Measurements from ENCODE around the gene CNRIP1. TPM values are rescaled to one million over a fixed set of nuclear protein-coding genes. Genes with fewer than 3 reads are reported as not detected.

Gene CNRIP1
- total and polyA plus RNA-seq, 4 donors, result 36.6 to 126 (median 87.0) TPM

DNA sequence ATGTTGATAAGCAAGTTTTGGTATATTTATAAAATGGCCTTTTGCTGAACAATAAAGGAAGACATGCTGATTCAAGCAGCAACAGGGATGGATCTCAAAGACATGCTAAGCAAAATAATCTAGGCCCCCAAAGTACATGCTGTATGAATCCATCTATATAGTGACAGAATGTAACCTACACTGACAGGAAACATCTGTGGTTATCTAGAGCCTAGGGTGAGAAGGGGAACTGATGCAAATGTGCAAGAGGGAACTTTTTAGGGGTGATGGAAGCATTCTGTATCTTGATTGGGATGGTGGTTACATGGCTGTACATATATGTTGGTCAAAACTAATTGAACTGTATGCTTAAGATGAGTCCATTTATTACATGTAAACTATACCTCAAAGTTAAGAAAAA, 24.2 kb downstream of the CNRIP1 start:
- Histone ChIP-seq H3K9me3 (ENCODE audit: control insufficient read depth, insufficient read depth, low read length) (no peaks in the 10 kb centered on the region), H3K4me1 (ENCODE audit: control insufficient read depth, insufficient read depth, low read length) (no peaks in the 10 kb centered on the region), H3K4me3 (ENCODE audit: low read depth, low read length) (no peak overlapping the region), H3K36me3 (ENCODE audit: control insufficient read depth, insufficient read depth, low read length) (peaks cover 6% of the 10 kb centered on the region), H3K27me3 (ENCODE audit: control insufficient read depth, insufficient read depth, low read length) (no peaks in the 10 kb centered on the region), H3K27ac (ENCODE audit: low read depth, low read length) (no peak overlapping the region)
- no peak for DNase-seq (ENCODE audit: low read depth in 4 of 6, low spot score in 6 of 6)

DNA sequence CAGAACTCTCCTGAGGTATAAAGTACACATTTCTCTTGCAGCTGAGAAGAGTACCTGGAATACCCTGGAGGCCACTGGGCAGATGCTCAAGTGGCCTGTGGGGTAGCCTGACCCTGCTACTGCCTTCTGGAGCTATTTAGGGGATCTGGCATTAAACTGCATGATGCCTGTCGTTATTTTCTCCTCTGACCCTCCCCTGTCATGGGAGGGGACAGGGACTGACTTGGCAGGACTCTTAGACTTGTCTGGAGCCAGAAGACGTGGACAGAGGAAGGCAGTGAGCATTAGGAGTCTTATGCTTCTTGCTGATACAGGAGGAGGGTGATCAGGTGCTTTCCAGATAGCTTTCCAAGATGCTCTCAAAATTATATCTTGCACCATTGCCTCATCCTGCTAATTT, 24.8 kb downstream of the CNRIP1 start:
- H3K27me3 ChIP-seq (ENCODE audit: control insufficient read depth, insufficient read depth, low read length), result no peaks in the 10 kb centered on the region
- WGBS (ENCODE audit: insufficient coverage), result no CpG with 5 or more reads among the region's 2 CpGs
- DNase-seq (ENCODE audit: low read depth in 4 of 6, low spot score in 6 of 6), result no peak
- H3K4me1 ChIP-seq (ENCODE audit: control insufficient read depth, insufficient read depth, low read length), result no peaks in the 10 kb centered on the region
- H3K36me3 ChIP-seq (ENCODE audit: control insufficient read depth, insufficient read depth, low read length), result peaks cover 2% of the 10 kb centered on the region
- no peak overlapping the region for H3K27ac ChIP-seq (ENCODE audit: low read depth, low read length)
- H3K4me3 ChIP-seq (ENCODE audit: low read depth, low read length), result no peak overlapping the region
- H3K9me3 ChIP-seq (ENCODE audit: control insufficient read depth, insufficient read depth, low read length), result no peaks in the 10 kb centered on the region

DNA sequence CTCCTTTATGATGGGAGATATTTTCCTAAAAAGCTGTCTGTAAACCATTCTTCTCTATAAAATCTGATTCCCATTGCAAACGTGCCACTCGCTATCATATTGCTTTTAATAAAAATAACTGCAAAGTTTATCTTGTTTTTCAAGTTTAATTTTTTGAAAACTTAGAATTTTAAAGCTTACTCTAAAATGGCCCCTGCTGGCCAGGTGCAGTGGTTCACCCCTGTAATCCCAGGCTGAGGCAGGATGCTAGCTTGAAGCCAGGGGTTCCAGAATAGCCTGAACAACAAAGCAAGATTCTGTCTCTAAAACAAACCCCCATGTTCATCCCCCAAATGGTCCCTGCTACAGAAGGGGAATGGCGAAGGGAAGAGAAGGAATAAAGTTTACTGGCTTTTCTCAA, 25.6 kb downstream of the CNRIP1 start:
- Histone ChIP-seq H3K4me1 (ENCODE audit: control insufficient read depth, insufficient read depth, low read length) (no peaks in the 10 kb centered on the region), H3K36me3 (ENCODE audit: control insufficient read depth, insufficient read depth, low read length) (peaks cover 2% of the 10 kb centered on the region), H3K9me3 (ENCODE audit: control insufficient read depth, insufficient read depth, low read length) (no peaks in the 10 kb centered on the region), H3K27ac (ENCODE audit: low read depth, low read length) (no peak overlapping the region), H3K4me3 (ENCODE audit: low read depth, low read length) (no peak overlapping the region), H3K27me3 (ENCODE audit: control insufficient read depth, insufficient read depth, low read length) (no peaks in the 10 kb centered on the region)
- DNase-seq (ENCODE audit: low read depth in 4 of 6, low spot score in 6 of 6), result no peak
- no CpG with 5 or more reads among the region's 3 CpGs for WGBS (ENCODE audit: insufficient coverage)

DNA sequence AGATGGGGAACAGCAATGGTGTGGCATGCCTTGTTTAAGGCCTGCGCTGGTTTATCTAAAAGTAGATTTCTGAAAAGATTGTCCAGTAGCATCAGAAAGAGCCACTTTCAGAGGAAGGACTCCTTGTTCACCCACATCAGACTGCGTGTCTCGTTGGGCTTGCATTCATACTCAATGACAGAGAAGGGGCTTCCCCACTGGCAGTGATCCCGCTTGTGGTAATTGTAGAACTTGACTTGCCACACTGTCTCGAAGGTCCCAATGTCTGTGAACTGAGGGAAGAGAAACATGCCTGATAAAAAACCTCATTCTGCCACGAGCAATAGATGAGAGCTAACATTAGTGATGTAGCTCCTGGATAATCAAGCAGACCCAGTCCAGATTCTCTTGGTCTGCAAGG, 26.0 kb downstream of the CNRIP1 start:
- Histone ChIP-seq H3K27me3 (ENCODE audit: control insufficient read depth, insufficient read depth, low read length) (no peaks in the 10 kb centered on the region), H3K36me3 (ENCODE audit: control insufficient read depth, insufficient read depth, low read length) (peaks cover 2% of the 10 kb centered on the region), H3K9me3 (ENCODE audit: control insufficient read depth, insufficient read depth, low read length) (no peaks in the 10 kb centered on the region), H3K27ac (ENCODE audit: low read depth, low read length) (no peak overlapping the region), H3K4me1 (ENCODE audit: control insufficient read depth, insufficient read depth, low read length) (no peaks in the 10 kb centered on the region), H3K4me3 (ENCODE audit: low read depth, low read length) (no peak overlapping the region)
- no peak for DNase-seq (ENCODE audit: low read depth in 4 of 6, low spot score in 6 of 6)
- 90% methylated on average over 2 of the region's 6 CpGs for WGBS (ENCODE audit: insufficient coverage)

DNA sequence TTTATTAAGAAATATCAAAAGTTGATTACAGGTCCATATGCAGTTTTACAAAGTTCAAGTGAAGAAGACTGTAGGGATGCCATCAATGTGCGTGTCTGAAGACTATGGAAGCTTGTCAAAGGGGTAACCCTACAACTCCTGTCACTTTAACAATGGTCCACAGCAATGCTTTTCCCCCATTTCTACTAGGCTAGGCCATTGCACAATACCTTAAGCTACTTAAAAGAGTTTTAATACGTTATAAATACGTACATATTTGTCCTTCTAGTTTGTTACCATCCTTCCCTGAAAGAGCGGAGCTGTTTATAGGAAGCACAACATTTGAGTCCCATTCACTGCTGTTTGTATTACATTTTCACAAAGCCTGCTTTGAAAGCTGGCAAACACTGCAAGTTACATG, 26.7 kb downstream of the CNRIP1 start:
- Histone ChIP-seq H3K36me3 (ENCODE audit: control insufficient read depth, insufficient read depth, low read length) (peaks cover 2% of the 10 kb centered on the region), H3K27ac (ENCODE audit: low read depth, low read length) (no peak overlapping the region), H3K4me3 (ENCODE audit: low read depth, low read length) (no peak overlapping the region), H3K9me3 (ENCODE audit: control insufficient read depth, insufficient read depth, low read length) (no peaks in the 10 kb centered on the region), H3K4me1 (ENCODE audit: control insufficient read depth, insufficient read depth, low read length) (no peaks in the 10 kb centered on the region), H3K27me3 (ENCODE audit: control insufficient read depth, insufficient read depth, low read length) (no peaks in the 10 kb centered on the region)
- no peak for DNase-seq (ENCODE audit: low read depth in 4 of 6, low spot score in 6 of 6)
- WGBS (ENCODE audit: insufficient coverage), result no CpG with 5 or more reads among the region's 4 CpGs

DNA sequence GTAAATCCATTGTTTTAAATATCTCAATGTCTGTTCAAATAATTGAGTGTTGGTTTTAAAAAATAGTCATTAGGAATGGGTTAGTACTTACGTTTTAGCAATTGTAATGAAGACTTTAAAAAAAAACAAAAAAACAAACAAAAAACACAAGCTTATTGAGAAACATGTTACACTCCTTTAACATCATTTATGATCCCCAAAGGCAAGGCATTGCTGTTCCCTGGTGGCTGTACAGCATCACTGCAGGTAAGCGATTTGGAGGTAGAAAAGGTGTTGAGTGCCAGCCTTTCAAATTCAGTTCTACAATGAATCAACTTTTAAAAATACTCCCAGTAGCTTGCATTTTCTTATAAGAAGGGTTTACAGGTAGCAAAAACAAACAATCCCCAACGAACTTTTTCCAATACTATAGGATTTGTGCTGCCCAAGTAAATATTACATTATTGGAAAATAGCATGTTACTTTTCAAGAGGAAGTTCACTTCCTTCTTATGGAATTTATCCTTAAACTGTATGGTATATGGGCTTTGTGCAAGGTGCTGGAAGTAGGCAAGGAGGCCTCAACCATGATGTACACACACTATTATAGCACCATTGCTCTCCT, 27.5 kb downstream of the CNRIP1 start:
- WGBS (ENCODE audit: insufficient coverage), result no CpG with 5 or more reads among the region's 3 CpGs
- no peak overlapping the region for H3K27ac ChIP-seq (ENCODE audit: low read depth, low read length)
- DNase-seq (ENCODE audit: low read depth in 4 of 6, low spot score in 6 of 6), result peak in 1 of 6 donors; percentile 34
- H3K9me3 ChIP-seq (ENCODE audit: control insufficient read depth, insufficient read depth, low read length), result no peaks in the 10 kb centered on the region
- peaks cover 2% of the 10 kb centered on the region for H3K36me3 ChIP-seq (ENCODE audit: control insufficient read depth, insufficient read depth, low read length)
- H3K4me1 ChIP-seq (ENCODE audit: control insufficient read depth, insufficient read depth, low read length), result no peaks in the 10 kb centered on the region
- H3K27me3 ChIP-seq (ENCODE audit: control insufficient read depth, insufficient read depth, low read length), result no peaks in the 10 kb centered on the region
- H3K4me3 ChIP-seq (ENCODE audit: low read depth, low read length), result no peak overlapping the region

DNA sequence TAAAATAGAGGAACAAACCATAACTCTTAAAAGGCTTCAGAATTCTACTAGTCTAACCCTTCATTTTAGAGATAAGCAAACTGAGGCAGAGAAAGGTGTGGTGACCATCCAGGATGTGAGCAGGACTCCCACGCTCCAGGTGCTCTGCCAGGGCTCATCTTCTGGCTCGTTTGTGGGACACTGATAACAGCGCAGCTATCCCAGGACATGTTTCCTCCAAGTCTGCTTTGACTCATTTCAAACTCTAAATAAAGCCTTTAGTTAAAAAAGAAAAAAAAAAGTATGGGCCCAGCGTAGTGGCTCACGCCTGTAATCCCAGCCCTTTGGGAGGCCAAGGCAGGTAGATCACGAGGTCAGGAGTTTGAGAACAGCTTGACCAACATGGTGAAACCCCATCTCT, 28.4 kb downstream of the CNRIP1 start:
- no peaks in the 10 kb centered on the region for H3K27me3 ChIP-seq (ENCODE audit: control insufficient read depth, insufficient read depth, low read length)
- no peaks in the 10 kb centered on the region for H3K9me3 ChIP-seq (ENCODE audit: control insufficient read depth, insufficient read depth, low read length)
- no peak for DNase-seq (ENCODE audit: low read depth in 4 of 6, low spot score in 6 of 6)
- 83% methylated on average over 1 of the region's 6 CpGs for WGBS (ENCODE audit: insufficient coverage)
- H3K36me3 ChIP-seq (ENCODE audit: control insufficient read depth, insufficient read depth, low read length), result no peaks in the 10 kb centered on the region
- no peak overlapping the region for H3K4me3 ChIP-seq (ENCODE audit: low read depth, low read length)
- H3K27ac ChIP-seq (ENCODE audit: low read depth, low read length), result no peak overlapping the region
- no peaks in the 10 kb centered on the region for H3K4me1 ChIP-seq (ENCODE audit: control insufficient read depth, insufficient read depth, low read length)

DNA sequence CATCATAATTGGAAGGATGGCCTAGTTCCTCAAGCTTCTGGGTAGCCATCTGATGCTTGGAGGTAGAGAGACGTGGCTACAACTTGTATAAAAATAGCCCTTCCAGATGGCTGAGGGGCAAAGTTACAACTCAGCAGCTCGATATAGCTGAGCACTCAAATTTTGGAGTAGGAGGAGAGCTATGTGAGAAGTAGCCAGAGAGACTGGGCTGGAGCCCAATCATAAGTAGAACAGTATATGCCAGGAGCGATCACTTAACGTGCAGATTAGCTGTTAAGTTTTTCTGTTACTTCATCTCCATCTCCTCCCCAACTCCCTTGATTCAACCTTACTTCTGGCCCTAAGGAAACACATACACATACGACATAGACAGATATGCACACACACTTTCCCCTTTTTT, 28.8 kb downstream of the CNRIP1 start:
- H3K4me3 ChIP-seq (ENCODE audit: low read depth, low read length), result no peak overlapping the region
- no peaks in the 10 kb centered on the region for H3K27me3 ChIP-seq (ENCODE audit: control insufficient read depth, insufficient read depth, low read length)
- H3K4me1 ChIP-seq (ENCODE audit: control insufficient read depth, insufficient read depth, low read length), result no peaks in the 10 kb centered on the region
- DNase-seq (ENCODE audit: low read depth in 4 of 6, low spot score in 6 of 6), result peak in 1 of 6 donors; percentile 55
- no peaks in the 10 kb centered on the region for H3K36me3 ChIP-seq (ENCODE audit: control insufficient read depth, insufficient read depth, low read length)
- no peak overlapping the region for H3K27ac ChIP-seq (ENCODE audit: low read depth, low read length)
- no peaks in the 10 kb centered on the region for H3K9me3 ChIP-seq (ENCODE audit: control insufficient read depth, insufficient read depth, low read length)
- 75% methylated on average over 1 of the region's 5 CpGs for WGBS (ENCODE audit: insufficient coverage)

DNA sequence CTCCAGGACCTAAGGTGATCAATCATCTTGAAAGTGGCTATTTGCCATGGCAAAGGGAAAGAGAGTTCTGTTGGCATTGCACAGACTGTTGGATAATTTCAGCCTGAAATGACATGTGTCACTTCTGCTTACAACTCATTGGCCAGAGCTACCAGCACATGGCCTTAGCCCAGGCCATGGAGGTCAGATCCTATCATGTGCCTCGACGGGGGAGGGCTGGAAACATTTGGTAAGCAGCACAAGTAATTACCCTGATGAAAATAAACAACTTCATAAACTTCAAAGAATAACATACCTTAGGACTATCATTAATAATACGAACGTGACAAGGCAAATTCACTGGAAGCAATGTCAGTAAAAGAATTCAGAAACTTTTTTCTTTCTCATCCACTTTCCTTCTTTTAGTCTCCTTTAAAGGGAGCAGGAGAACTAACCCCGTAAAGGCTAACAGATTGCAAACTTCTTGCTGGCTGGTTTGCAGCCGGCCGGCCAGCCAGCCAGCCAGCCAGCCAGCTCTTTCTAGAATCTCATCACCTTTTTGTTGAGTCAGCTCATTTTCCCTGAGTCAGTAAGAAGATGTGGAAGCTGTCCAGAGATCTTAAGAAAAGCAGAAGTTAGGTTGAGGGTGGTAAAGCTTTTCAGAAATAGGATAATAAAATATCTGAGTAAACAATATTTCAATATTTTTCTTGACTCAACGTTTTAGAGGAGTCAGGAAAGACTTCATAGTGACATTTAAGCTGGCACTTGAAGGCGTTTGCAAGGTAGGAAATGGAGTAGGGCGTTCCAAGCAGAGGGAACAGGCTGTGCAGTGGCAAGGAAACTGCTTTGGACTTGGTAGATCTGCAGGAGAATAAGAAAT, 31.9 kb downstream of the CNRIP1 start:
- Histone ChIP-seq H3K27me3 (ENCODE audit: control insufficient read depth, insufficient read depth, low read length) (no peaks in the 10 kb centered on the region), H3K4me3 (ENCODE audit: low read depth, low read length) (no peak overlapping the region)
- WGBS (ENCODE audit: insufficient coverage), result 53% methylated on average over 6 of the region's 10 CpGs

DNA sequence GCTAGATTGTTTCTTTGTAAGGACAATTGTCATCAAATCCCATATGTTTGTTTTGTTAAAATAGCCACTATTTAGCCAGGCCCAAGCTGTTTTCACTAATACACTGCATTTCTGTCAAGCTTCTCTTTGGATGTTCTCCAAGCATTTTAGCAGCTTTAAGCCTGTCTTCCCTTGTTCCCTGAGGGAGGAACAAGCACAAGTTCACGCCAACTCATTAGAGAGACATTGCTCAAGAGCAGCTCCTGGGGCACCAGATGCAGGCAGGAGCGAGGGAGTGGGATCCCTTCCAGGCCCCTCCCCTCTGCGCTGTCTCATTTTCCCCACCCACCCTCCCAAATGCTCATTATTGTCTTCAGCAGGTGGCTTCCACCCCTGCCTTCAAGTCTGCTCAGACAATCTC, 34.9 kb downstream of the CNRIP1 start:
- no peaks in the 10 kb centered on the region for H3K36me3 ChIP-seq (ENCODE audit: control insufficient read depth, insufficient read depth, low read length)
- H3K27ac ChIP-seq (ENCODE audit: low read depth, low read length), result no peak overlapping the region
- peaks cover 5% of the 10 kb centered on the region for H3K4me1 ChIP-seq (ENCODE audit: control insufficient read depth, insufficient read depth, low read length)
- H3K27me3 ChIP-seq (ENCODE audit: control insufficient read depth, insufficient read depth, low read length), result no peaks in the 10 kb centered on the region
- no peak overlapping the region for H3K4me3 ChIP-seq (ENCODE audit: low read depth, low read length)
- no peaks in the 10 kb centered on the region for H3K9me3 ChIP-seq (ENCODE audit: control insufficient read depth, insufficient read depth, low read length)
- 30% methylated on average over 2 of the region's 3 CpGs for WGBS (ENCODE audit: insufficient coverage)
- DNase-seq (ENCODE audit: low read depth in 4 of 6, low spot score in 6 of 6), result peak in 3 of 6 donors; percentile 20 to 80 (median 73)

More for the DNA sequence above, 31.9 kb downstream of the CNRIP1 start:
- Histone ChIP-seq H3K4me1 (ENCODE audit: control insufficient read depth, insufficient read depth, low read length) (peaks cover 5% of the 10 kb centered on the region), H3K36me3 (ENCODE audit: control insufficient read depth, insufficient read depth, low read length) (no peaks in the 10 kb centered on the region), H3K27ac (ENCODE audit: low read depth, low read length) (no peak overlapping the region), H3K9me3 (ENCODE audit: control insufficient read depth, insufficient read depth, low read length) (no peaks in the 10 kb centered on the region)
- peak in 3 of 6 donors; percentile 15 to 62 (median 53) for DNase-seq (ENCODE audit: low read depth in 4 of 6, low spot score in 6 of 6)
